Femur (tissue), 1 donor: ENCODE measurements around the gene PIBF1.

Experiments
- DNase-seq: peaks from one replicate; pipeline ENCODE4 v3.0.0-alpha.2; 2017

The PIBF1 gene

GRCh38 chr13:73061876-73062275 lies 279.9 kb downstream of the PIBF1 start:
- no peak for DNase-seq

GRCh38 chr13:73062468-73062867 lies 280.5 kb downstream of the PIBF1 start:
- no peak for DNase-seq

GRCh38 chr13:73063166-73063565 lies 281.2 kb downstream of the PIBF1 start:
- no peak for DNase-seq

- DNase-seq = no peak
These were observed 283.1 kb downstream of the PIBF1 start for GRCh38 chr13:73065036-73065435.

GRCh38 chr13:73065665-73066340 lies 283.9 kb downstream of the PIBF1 start:
- no peak for DNase-seq
